ENCODE measurements around the gene TRPM2. TPM values are rescaled to one million over a fixed set of nuclear protein-coding genes. Genes with fewer than 3 reads are reported as not detected.

TRPM2 gene
- total RNA-seq, 2 donors from 2014 or later = 1.6 to 12.5 TPM

- Mint-ChIP-seq H3K4me1 (no peaks in the 10 kb centered on the region), H3K4me3 (no peak overlapping the region), H3K27ac (no peak overlapping the region), H3K27me3 (ENCODE audit: insufficient read depth) (peaks cover 2% of the 10 kb centered on the region), H3K9me3 (peaks cover 38% of the 10 kb centered on the region), H3K36me3 (ENCODE audit: low read depth) (peaks cover 8% of the 10 kb centered on the region)
- H3K4me1 ChIP-seq (ENCODE audit: control insufficient read depth, insufficient read depth, low read length) = no peaks in the 10 kb centered on the region
- DNase-seq = no peak
- H3K27ac ChIP-seq (ENCODE audit: low read depth, low read length) = no peak overlapping the region
- no peaks in the 10 kb centered on the region for H3K36me3 ChIP-seq (ENCODE audit: control insufficient read depth, insufficient read depth, low read length)
- WGBS, 2 experiments (ENCODE audit: insufficient coverage in 1 of 2, insufficient read length in 1 of 2) = 87 to 95% methylated on average over 8 of the region's 8 CpGs
- no peaks in the 10 kb centered on the region for H3K27me3 ChIP-seq (ENCODE audit: control insufficient read depth, insufficient read depth, low read length, poor library complexity, severe bottlenecking)
- peaks cover 24% of the 10 kb centered on the region for H3K9me3 ChIP-seq (ENCODE audit: control insufficient read depth, low read length)
- TF ChIP-seq CTCF (conservative IDR thresholded peaks at IDR 0.05) = no peak
- no peak overlapping the region for H3K4me3 ChIP-seq (ENCODE audit: low read length)
- no peak overlapping the region for H3K9ac ChIP-seq (ENCODE audit: extremely low read depth, low read length, poor library complexity, severe bottlenecking)
Observed at GRCh38 chr21:44390886-44391285, 37.5 kb downstream of the TRPM2 start.

- no peak overlapping the region for H3K4me3 ChIP-seq (ENCODE audit: low read length)
- H3K27me3 ChIP-seq (ENCODE audit: control insufficient read depth, insufficient read depth, low read length, poor library complexity, severe bottlenecking) = no peaks in the 10 kb centered on the region
- no peak for TF ChIP-seq CTCF (conservative IDR thresholded peaks at IDR 0.05)
- no peak for DNase-seq
- Mint-ChIP-seq H3K9me3 (peaks cover 32% of the 10 kb centered on the region), H3K4me3 (no peak overlapping the region), H3K4me1 (no peaks in the 10 kb centered on the region), H3K27ac (no peak overlapping the region), H3K36me3 (ENCODE audit: low read depth) (peaks cover 8% of the 10 kb centered on the region), H3K27me3 (ENCODE audit: insufficient read depth) (peaks cover 2% of the 10 kb centered on the region)
- no peak overlapping the region for H3K9ac ChIP-seq (ENCODE audit: extremely low read depth, low read length, poor library complexity, severe bottlenecking)
- H3K27ac ChIP-seq (ENCODE audit: low read depth, low read length) = no peak overlapping the region
- no peaks in the 10 kb centered on the region for H3K36me3 ChIP-seq (ENCODE audit: control insufficient read depth, insufficient read depth, low read length)
- H3K4me1 ChIP-seq (ENCODE audit: control insufficient read depth, insufficient read depth, low read length) = no peaks in the 10 kb centered on the region
- 92 to 94% methylated on average over 14 to 34 of the region's 34 CpGs for WGBS, 2 experiments (ENCODE audit: insufficient coverage in 1 of 2, insufficient read length in 1 of 2)
- H3K9me3 ChIP-seq (ENCODE audit: control insufficient read depth, low read length) = peaks cover 19% of the 10 kb centered on the region
Observed at GRCh38 chr21:44391345-44392091, 38.1 kb downstream of the TRPM2 start.

- no peak overlapping the region for H3K9ac ChIP-seq (ENCODE audit: extremely low read depth, low read length, poor library complexity, severe bottlenecking)
- H3K4me1 Mint-ChIP-seq = no peaks in the 10 kb centered on the region
- TF ChIP-seq CTCF (conservative IDR thresholded peaks at IDR 0.05) = no peak
- H3K4me3 Mint-ChIP-seq = no peak overlapping the region
- H3K9me3 ChIP-seq (ENCODE audit: control insufficient read depth, low read length) = peaks cover 12% of the 10 kb centered on the region
- peaks cover 26% of the 10 kb centered on the region for H3K9me3 Mint-ChIP-seq
- H3K27me3 ChIP-seq (ENCODE audit: control insufficient read depth, insufficient read depth, low read length, poor library complexity, severe bottlenecking) = no peaks in the 10 kb centered on the region
- no peaks in the 10 kb centered on the region for H3K36me3 ChIP-seq (ENCODE audit: control insufficient read depth, insufficient read depth, low read length)
- WGBS, 2 experiments (ENCODE audit: insufficient coverage in 1 of 2, insufficient read length in 1 of 2) = 93% methylated on average over 3 to 5 of the region's 6 CpGs
- no peak for DNase-seq
- H3K27me3 Mint-ChIP-seq (ENCODE audit: insufficient read depth) = peaks cover 2% of the 10 kb centered on the region
- H3K36me3 Mint-ChIP-seq (ENCODE audit: low read depth) = peaks cover 8% of the 10 kb centered on the region
- H3K27ac ChIP-seq (ENCODE audit: low read depth, low read length) = no peak overlapping the region
- no peaks in the 10 kb centered on the region for H3K4me1 ChIP-seq (ENCODE audit: control insufficient read depth, insufficient read depth, low read length)
- no peak overlapping the region for H3K27ac Mint-ChIP-seq
- no peak overlapping the region for H3K4me3 ChIP-seq (ENCODE audit: low read length)
Observed at GRCh38 chr21:44392185-44392584, 38.8 kb downstream of the TRPM2 start.

Measured in endodermal cell (in vitro differentiated cells).